Peyer's patch (tissue), 4 donors: ENCODE measurements around the gene CLASP2. TPM values are rescaled to one million over a fixed set of nuclear protein-coding genes. Genes with fewer than 3 reads are reported as not detected.

Source experiments
- DNase-seq, 3 donors: peaks; one replicate each; pipeline ENCODE4 v3.0.0-alpha.2; 2017 to 2019
- H3K27ac ChIP-seq, 4 donors: fragments of 200-600 bp; sonication (generic); one replicate each; pipeline ENCODE4 v1.5.1; 2016 to 2019
- H3K27me3 ChIP-seq, 2 donors: fragments of 200-600 bp; sonication (generic); one replicate each; pipeline ENCODE4 v1.5.1; 2019
- H3K36me3 ChIP-seq, 3 donors: fragments of 200-600 bp; sonication (generic); one replicate each; pipeline ENCODE4 v1.5.1; 2016 to 2019
- H3K4me1 ChIP-seq, 4 donors: fragments of 200-600 bp; sonication (generic); one replicate each; pipeline ENCODE4 v1.5.1; 2016 to 2019
- H3K4me3 ChIP-seq, 4 donors: fragments of 200-600 bp; sonication (generic); 1 replicate in 3 of 4; 2 replicates in 1 of 4; pipeline ENCODE4 v1.5.1; 2016 to 2019; ENCODE audit warnings: mild to moderate bottlenecking in 1 of 4
- H3K9me3 ChIP-seq, 4 donors: fragments of 200-600 bp; sonication (generic); one replicate each; pipeline ENCODE4 v1.5.1; 2016 to 2019; ENCODE audit warnings: mild to moderate bottlenecking in 1 of 4
- POLR2A ChIP-seq, 2 donors: fragments of 450-650 bp; IDR thresholded peaks; one replicate each; pipeline ENCODE4 v1.5.1; 2017; ENCODE audit warnings: antibody characterized with exemption in 2 of 2, mild to moderate bottlenecking in 2 of 2, moderate library complexity in 2 of 2
- total RNA-seq, 4 donors: library from RNA; depleted of rRNA; stranded (reverse); fragments of >200 nt; gene quantifications; one replicate each; pipeline ENCODE4 v1.1.0, GENCODE V29; 2016
- TF ChIP-seq, protein P1 (sequence below), 6 experiments: fragments of 450-650 bp in 4 of 6; fragments of 200-600 bp in 2 of 6; sonication (generic) in 1 of 6; IDR thresholded peaks; one replicate each; pipeline ENCODE4 v1.5.1; 2017 to 2019; ENCODE audit warnings: antibody characterized with exemption in 6 of 6, mild to moderate bottlenecking in 3 of 6, moderate library complexity in 1 of 6

Gene CLASP2
- total RNA-seq, 4 donors from 2014 or later, result 37.0 to 73.4 (median 66.4) TPM

- DNase-seq, result no peak
- Histone ChIP-seq H3K27me3 (no peaks in the 10 kb centered on the region), H3K4me3 (no peak overlapping the region), H3K27ac (no peak overlapping the region), H3K36me3 (peaks cover 0 to 32% (median 0%) of the 10 kb centered on the region in 3 donors), H3K9me3 (no peaks in the 10 kb centered on the region), H3K4me1 (no peaks in the 10 kb centered on the region)
- no peak for TF ChIP-seq POLR2A (IDR thresholded peaks at IDR 0.05)
- TF ChIP-seq, protein P1, sequence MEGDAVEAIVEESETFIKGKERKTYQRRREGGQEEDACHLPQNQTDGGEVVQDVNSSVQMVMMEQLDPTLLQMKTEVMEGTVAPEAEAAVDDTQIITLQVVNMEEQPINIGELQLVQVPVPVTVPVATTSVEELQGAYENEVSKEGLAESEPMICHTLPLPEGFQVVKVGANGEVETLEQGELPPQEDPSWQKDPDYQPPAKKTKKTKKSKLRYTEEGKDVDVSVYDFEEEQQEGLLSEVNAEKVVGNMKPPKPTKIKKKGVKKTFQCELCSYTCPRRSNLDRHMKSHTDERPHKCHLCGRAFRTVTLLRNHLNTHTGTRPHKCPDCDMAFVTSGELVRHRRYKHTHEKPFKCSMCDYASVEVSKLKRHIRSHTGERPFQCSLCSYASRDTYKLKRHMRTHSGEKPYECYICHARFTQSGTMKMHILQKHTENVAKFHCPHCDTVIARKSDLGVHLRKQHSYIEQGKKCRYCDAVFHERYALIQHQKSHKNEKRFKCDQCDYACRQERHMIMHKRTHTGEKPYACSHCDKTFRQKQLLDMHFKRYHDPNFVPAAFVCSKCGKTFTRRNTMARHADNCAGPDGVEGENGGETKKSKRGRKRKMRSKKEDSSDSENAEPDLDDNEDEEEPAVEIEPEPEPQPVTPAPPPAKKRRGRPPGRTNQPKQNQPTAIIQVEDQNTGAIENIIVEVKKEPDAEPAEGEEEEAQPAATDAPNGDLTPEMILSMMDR (IDR thresholded peaks at IDR 0.05), result no peak
Measured at GRCh38 chr3:33577588-33577987, 140.5 kb downstream of the CLASP2 start.

DNA sequence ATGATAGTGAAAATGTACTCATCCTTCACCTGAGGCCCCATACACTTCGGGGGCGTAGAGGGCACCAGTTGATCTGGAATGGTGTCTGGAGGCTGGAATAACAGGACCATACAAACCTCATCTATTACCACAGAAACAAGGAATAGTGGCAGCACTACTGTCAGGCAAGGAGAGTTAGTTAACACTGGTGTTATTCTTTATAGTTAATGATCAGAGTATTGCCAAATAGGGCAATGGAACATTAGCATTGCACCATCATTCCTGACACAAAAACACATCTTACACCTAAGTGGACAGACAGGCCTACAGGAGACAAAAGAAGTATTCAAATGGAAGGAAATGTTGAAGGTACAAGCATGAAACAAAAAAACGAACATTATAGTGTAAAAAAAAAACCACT is 140.9 kb downstream of the CLASP2 start:
- Histone ChIP-seq H3K9me3 (no peaks in the 10 kb centered on the region), H3K4me1 (no peaks in the 10 kb centered on the region), H3K36me3 (peaks cover 0 to 28% (median 0%) of the 10 kb centered on the region in 3 donors), H3K27me3 (no peaks in the 10 kb centered on the region), H3K4me3 (no peak overlapping the region), H3K27ac (no peak overlapping the region)
- TF ChIP-seq POLR2A (IDR thresholded peaks at IDR 0.05), result no peak
- TF ChIP-seq, protein P1 (IDR thresholded peaks at IDR 0.05), result no peak
- DNase-seq, result no peak

DNA sequence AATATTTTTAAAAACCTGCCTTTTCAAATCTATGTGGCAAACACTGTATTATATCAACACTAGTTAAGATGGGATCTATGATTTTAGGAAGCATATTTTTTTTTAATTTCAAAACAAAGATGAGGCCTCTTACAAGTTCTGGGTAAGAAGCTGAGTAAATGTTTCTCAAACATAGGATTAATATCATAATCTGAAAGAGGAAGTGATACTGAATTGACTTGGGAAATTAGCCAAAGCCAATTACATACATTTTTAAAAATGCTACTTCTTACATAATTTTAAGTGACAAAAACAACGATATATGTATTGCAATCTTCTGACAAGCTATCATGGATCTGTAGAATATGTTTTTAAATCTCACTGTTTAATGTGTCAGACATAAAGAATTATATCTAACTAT is 142.7 kb downstream of the CLASP2 start:
- Histone ChIP-seq H3K36me3 (peaks cover 0 to 22% (median 0%) of the 10 kb centered on the region in 3 donors), H3K4me1 (no peaks in the 10 kb centered on the region), H3K4me3 (no peak overlapping the region), H3K9me3 (no peaks in the 10 kb centered on the region), H3K27ac (no peak overlapping the region), H3K27me3 (no peaks in the 10 kb centered on the region)
- no peak for DNase-seq
- no peak for TF ChIP-seq POLR2A (IDR thresholded peaks at IDR 0.05)
- TF ChIP-seq, protein P1 (IDR thresholded peaks at IDR 0.05), result no peak

DNA sequence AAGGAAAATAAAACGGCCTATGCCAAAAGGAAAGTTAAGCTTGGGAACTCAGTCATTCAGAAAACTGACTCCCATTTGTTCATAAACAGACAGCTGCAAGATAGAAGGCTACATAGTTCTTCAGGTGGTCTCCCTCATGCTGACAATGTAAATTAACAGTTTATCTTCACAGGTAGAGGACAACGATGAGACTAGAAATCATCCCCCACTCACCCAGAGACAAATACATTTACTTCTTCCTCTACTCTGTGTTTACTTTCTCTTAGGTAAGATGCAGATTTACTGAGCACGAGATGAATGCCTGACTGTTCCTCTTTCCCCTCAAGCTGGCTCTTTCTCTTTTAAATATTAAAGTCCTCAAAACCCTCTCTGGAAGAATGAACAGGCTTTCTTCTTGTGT is 160.2 kb downstream of the CLASP2 start:
- Histone ChIP-seq H3K4me1 (no peaks in the 10 kb centered on the region), H3K4me3 (no peak overlapping the region), H3K27me3 (no peaks in the 10 kb centered on the region), H3K27ac (no peak overlapping the region), H3K9me3 (no peaks in the 10 kb centered on the region), H3K36me3 (peaks cover 0 to 38% (median 0%) of the 10 kb centered on the region in 3 donors)
- no peak for DNase-seq
- TF ChIP-seq, protein P1 (IDR thresholded peaks at IDR 0.05), result no peak
- TF ChIP-seq POLR2A (IDR thresholded peaks at IDR 0.05), result no peak

GRCh38 chr3:33557279-33557678 is 160.8 kb downstream of the CLASP2 start:
- H3K4me3 ChIP-seq, result no peak overlapping the region
- H3K9me3 ChIP-seq, result no peaks in the 10 kb centered on the region
- TF ChIP-seq, protein P1 (IDR thresholded peaks at IDR 0.05), result no peak
- no peak for TF ChIP-seq POLR2A (IDR thresholded peaks at IDR 0.05)
- H3K36me3 ChIP-seq, result peaks cover 0 to 41% (median 0%) of the 10 kb centered on the region in 3 donors
- DNase-seq, result no peak
- H3K4me1 ChIP-seq, result no peaks in the 10 kb centered on the region
- no peaks in the 10 kb centered on the region for H3K27me3 ChIP-seq
- no peak overlapping the region for H3K27ac ChIP-seq

- TF ChIP-seq, protein P1 (IDR thresholded peaks at IDR 0.05), result no peak
- no peak for TF ChIP-seq POLR2A (IDR thresholded peaks at IDR 0.05)
- no peaks in the 10 kb centered on the region for H3K4me1 ChIP-seq
- no peak for DNase-seq
- no peaks in the 10 kb centered on the region for H3K9me3 ChIP-seq
- H3K36me3 ChIP-seq, result peaks cover 0 to 43% (median 0%) of the 10 kb centered on the region in 3 donors
- no peak overlapping the region for H3K4me3 ChIP-seq
- H3K27me3 ChIP-seq, result no peaks in the 10 kb centered on the region
- H3K27ac ChIP-seq, result no peak overlapping the region
Measured at GRCh38 chr3:33547101-33547500, 171.0 kb downstream of the CLASP2 start.
